ENCODE data around the gene GLDC.
"Not testable (repeated sequence)": the region's sequence is repeated elsewhere in the genome, so short reads cannot be mapped to it uniquely, and the experiment has no call there.

GLDC gene

DNA sequence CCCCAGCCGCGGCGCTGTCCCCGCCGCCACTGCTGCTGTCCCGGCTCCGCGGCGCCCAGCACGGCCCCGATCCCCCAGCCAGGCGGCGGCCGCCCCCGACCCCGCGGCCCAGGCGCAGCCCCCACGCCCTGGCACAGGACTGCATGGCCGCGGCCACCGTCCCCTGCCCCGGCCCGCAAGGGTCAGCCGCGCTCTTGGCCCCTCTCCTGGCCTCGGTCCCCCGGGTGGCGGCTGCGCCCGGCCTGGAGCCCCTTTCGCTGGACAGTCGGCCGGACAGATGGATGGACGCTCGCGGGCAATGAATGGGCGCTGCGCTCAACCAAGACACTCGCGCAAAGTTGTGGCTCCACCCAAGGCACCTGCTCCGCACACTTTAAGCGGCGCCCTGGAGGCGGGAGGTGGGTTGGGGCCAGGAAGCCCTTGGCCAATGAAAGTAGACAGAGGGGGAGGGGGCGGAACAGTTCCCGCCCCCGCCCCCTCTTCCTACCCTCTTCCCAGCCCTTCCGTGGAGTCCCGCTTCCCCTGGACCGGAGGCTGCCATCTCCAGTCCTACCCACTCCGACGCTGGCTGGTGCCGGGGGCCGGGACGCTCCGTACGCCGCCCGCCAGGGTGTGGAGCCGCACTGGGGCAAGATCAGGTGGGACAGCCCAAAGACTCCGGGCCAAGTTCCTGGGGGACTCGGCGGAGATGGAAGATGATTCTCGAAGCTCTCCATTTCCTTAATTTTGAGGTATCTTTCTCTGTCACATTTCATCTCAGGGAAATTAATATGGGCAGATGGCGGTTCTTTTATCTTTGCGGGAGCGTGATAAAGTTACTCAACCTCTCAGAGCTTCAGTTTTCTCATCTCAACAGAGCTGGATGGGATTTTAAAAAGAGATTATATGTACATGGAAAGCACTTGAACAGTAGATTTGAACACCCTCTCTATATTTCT, at the start of gene GLDC:
Gene GLDC (minus strand): TSS at position 375 of the 938 bp plus-strand sequence. CDS start 230 bp downstream, at position 145.
- DNase-seq: no peak

DNA sequence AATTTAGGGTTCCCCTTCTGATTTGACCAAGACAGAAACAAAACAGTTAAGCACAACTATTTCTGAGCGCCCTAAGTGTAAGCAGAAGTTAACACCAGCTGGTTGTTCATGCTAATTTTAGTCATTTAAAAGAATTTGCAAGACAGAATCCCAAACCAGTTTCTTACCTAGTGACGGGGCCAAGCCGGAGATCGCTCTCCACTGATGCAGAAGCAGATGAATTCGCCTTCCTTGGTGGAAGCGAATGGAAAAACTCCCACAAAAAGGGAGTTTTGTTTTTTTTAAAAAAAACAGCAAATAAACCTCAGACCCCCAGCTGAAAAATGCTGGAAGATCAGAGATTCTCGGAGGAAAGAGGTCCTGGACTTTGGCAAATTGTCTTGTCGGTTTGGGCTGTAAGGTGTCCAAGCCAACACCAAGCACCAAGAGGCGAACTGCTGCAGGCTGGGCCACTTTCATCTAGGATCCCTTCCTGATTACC, 47.4 kb upstream of the GLDC start:
- no peak for DNase-seq

DNA sequence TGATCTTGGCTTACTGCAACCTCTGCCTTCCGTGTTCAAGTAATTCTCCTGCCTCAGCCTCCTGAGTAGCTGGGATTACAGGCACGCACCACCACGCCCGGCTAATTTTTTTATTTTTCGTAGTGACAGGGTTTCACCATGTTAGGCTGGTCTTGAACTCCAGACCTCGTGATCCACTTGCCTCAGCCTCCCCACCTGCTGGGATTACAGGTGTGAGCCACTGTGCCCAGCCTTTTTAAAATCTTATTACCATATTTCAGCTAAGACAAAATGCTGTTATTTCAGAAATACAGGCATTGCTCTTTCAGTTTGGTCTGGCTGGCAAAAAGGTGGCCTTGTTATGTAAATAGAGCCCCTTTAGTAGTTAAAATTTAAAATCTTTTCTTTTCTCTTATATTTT, 46.9 kb upstream of the GLDC start:
- DNase-seq: no peak

DNA sequence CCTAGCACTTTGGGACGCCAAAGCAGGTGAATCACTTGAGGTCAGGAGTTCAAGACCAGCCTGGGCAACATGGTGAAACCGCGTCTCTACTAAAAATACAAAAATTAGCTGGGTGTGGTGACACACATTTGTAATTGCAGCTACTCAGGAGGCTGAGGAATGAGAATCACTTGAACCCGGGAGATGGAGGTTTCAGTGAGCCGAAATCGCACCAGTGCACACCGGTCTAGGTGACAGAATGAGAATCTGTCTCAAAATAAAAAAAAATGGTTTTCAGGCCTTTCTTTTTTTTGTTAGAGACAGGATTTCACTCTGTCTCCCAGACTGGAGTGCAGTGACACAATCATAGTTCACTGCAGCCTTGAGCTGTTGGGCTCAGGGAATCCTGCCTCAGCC, 45.1 kb upstream of the GLDC start:
- not testable (repeated sequence) for DNase-seq

DNA sequence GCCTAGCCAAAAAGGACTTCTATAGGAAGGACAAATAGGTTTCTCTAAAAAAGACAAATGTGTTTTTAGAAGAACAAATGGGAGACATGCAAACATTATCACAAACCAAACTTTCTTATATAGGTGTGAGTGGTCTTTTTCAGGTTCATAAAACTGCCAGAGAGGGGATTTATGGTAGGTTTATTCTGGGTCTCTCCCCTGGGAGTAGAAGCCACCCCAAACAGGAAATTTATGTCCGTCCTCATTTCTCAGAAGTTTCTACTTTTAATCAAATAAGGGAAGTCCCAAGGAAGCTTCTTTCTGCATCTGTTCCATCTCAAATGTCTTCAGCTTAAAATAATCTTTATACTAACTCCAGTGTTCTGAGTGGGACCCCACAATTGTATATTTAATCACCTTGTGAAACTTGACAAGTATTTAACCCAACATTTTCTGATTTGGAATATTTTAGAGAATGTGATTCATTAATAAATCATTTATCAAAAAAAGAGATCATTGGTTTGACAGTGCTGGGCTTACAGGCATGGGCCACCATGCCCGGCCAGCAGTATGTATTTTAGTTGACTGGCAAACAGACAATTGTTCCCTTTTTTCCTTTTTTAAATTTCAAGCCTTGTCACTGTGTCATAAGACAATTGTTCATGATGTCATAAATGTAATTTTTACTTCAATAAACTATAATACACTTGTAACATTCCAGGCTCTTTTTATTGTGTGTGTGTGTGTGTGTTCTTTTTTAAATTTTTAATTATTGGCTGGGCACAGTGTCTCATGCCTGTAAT, 44.6 kb upstream of the GLDC start:
- DNase-seq: peak; percentile 22

DNA sequence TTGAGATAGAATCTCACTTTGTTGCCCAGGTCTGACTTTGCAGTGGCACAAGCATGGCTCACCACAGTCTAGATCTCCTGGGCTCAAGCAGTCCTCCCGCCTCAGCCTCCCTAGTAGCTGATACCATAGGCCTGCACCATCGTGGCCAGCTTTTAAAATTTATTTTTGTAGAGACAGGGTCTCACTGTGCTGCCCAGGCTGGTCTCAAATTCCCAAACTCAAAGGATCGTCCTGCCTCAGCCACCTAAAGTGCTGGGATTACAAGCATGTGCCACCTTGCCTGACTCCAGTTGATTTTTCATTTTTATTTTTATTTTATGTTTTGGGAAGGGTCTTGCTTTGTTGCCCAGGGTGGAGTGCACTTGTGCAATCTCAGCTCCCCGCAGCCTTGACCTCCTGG, 41.7 kb upstream of the GLDC start:
- no peak for DNase-seq

DNA sequence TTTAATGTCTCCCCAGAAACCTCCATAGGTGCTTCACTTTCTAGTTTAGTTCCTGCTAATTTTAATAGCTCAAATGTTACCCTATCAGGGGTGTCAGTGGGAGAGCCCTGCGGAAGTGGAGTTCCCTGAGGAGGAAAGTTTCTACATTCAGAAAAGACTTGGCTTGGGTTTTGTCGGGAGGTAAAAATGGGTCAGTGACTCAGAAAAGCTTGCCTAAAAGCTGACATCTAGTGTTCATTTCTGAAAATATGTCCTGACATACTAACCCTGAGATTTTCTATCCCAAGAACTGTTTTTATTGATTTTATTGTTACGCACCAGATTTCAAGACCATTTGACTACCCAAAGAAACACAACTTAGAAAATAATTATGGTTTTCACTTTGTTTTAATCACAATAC, 40.9 kb upstream of the GLDC start:
- no peak for DNase-seq

DNA sequence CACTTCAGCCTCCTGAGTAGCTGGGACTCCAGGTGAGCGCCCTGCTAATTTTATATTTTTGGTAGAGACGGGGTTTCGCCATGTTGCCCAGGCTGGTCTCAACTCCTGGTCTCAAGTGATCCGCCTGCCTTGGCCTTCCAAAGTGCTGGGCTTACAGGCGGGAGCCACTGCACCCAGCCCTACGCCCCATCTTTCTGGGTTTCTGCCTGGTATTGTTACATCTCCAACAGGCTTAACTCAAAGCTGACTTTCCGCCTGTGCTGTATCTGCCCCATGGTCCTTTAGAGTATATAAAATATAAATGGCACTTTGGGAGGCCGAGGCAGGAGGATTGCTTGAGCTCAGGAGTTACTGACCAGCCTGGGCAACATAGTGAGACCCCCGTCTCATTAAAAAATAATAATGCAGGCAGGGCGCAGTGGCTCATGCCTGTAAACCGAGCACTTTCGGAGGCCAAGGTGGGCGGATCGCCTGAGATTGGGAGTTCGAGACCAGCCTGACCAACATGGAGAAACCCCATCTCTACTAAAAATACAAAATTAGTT, 36.5 kb upstream of the GLDC start:
- DNase-seq: no peak

DNA sequence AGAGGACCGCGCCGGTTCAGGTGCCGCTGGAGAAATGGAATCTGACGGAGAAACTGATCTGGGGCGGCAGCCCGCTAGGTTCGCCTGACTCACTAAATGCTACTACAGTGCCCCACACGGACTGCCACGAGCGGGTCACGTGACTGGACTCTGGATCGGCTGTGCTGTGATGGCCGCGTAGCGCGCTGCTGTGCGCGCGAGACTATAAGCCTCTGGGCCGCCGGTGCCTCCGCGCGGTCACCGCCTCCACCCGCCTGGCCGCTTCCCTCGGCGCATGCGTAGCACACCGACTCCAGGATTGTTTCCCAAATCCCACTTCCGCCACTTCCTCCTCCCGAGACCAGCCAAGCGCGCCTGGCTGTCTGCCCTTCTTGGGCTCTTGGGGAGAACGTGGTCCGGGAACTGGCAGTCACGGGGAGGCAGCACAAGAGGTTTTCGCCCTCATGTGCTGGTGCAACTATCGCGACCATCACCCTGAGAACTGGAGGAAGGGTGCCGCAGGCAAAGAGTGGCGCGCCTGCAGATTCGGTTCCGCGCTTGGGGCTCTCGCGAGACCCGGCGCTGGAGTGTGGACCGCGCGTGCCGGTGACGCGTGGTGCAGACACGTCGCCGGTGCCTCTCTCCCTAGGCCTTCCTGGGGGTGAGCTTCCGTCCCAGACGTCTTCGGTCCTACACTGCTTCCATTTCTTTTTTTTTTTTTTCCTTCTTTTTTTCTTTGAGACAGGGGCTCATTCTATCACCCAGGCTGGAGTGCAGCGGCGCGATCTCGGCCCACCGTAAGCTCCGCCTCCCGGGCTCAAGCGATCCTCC, 35.8 kb upstream of the GLDC start:
- peak; percentile 91 for DNase-seq

DNA sequence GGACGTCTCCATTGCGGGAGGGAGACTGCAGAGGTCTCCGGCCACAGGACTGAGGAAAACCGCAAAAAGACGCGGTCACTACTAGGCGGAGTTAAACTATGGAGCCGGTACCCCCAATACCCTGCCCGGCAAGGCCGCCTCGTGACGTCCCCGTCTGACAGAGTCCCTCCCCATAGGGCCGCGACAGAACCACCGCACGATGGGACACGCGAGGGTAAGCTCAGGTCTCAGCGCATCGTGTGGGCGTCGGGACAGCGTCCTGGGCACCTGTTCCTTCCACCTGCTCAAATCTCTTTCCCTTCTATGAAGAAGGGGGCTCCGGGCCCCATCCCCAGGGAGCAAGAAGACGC, 35.2 kb upstream of the GLDC start:
- peak; percentile 74 for DNase-seq

DNA sequence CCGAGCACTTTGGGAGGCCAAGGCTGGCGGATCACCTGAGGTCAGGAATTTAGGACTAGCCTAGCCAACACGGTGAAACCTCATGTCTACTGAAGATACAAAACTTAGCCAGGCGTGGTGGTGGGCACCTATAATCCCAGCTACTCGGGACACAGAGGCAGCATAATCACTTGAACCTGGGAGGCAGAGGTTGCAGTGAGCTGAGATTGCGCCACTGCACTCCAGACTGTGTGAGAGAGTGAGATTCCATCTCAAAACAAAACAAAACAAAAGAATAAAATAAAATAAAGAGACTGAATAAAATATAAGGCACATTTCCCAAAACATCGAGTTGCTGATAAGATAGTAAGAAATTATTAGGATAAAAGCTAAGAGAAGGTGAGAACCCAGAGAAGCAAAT, 32.3 kb upstream of the GLDC start:
- no peak for DNase-seq

DNA sequence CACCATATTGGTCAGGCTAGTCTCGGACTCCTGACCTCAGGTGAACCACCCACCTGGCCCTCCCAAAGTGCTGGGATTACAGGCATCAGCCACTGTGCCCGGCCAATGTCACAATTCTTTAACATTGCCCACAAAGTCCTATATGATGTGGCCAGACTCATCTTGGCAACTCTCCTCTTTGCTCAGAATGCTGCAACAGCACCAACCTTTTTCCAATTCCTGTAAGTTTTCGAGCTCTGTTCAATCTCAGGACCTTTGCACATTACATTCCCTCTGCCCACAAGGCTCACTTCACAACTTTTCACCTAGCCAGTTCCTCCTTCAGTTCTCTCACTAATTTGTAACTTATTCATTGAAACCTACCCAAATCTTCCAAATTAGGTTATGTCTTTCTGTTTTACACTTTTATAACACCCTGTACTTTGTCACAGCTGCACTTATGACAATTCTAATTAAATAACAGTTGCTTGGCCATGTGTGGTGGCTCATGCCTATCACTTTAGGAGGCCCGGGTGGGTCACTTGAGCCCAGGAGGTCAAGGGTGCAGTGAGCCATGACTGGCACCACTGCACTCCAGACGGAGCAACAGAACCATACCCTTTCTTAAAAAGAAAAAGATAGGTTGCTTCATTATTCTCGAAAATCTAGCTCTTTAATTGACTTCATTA, 30.9 kb upstream of the GLDC start:
- DNase-seq: no peak

DNA sequence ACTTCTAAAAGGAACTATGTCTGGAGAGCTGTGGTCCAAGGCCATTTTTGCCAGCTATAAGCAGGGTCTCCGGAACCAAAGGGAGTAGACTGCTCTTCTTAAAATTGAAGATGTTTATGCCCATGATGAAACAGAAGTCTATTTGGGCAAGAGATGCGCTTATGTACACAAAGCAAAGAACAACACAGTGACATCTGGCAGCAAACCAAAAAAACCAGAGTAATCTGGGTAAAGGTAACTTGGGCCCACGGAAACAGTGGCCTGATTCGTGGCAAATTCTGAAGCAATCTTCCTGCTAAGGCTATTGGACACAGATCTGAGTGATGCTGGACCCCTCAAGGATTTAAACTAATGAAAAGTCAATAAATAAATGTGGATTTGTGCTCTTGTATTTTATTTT, 29.7 kb upstream of the GLDC start:
- DNase-seq: no peak

DNA sequence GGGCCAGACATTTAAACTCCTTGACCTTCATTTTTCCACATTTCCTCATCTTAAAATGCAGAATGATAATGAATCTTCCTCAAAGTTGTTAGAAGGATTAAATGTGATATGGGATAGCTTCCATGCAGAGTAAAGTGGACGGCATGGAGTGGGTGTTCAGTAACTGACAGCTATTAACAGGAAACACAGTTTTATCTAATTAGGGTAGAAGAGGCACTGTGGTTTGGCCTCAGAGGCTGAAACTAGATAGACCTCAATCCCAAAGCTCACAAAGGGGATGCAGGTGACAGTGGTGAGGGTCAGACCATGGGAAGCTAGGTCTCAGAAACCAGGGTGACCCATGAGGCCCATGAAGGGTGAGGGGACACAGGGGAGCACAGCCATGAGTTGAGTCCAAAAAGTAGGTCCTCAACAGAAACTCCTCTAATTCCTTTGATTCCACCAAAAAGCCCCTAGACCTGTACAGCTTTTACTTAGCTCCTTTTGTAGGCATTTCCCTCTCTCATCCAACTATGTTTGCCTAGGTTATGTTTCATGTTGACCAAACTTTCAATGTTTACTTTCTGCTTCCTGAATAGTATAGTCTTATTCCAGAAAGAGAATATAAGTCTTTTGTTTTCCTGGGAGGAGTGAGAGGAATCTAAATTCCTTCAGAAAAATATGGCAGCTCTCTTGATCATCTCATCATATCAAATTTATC, 27.9 kb upstream of the GLDC start:
- no peak for DNase-seq

DNA sequence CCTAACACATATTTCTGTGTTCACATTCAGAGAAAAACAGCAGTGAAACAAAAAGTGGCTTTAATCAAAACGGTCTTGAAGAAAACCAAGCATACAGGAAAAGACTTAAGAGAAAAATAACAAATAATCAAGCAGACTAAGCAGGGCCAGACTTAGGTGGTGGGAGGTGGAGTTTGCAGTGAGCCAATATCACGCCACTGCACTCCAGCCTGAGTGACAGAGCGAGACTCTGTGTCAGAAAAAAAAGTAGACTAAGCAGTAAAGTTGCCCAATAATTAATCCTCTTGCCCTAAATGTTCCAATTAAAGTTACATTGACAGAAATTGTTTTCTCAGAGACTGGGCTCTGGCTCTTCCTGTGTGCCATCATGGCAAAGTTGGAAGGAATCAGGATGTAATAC, 26.6 kb upstream of the GLDC start:
- DNase-seq: no peak

DNA sequence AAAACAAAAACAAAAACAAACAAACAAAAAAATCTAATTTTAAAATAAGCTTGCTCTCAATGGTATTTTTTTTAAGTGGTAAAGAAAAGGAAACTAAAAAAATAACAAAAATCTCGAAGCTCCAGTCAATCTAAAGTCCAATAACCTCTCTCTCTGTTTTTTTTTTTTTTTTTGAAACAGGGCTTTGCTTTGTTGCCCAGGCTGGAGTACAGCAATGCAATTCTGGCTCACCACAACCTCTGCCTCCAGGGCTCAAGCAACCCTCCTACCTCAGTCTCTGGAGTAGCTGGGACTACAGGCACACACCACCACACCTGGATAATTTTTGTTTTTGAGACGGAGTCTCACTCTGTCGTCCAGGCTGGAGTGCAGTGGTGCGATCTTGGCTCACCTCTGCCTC, 25.9 kb upstream of the GLDC start:
- DNase-seq: no peak

DNA sequence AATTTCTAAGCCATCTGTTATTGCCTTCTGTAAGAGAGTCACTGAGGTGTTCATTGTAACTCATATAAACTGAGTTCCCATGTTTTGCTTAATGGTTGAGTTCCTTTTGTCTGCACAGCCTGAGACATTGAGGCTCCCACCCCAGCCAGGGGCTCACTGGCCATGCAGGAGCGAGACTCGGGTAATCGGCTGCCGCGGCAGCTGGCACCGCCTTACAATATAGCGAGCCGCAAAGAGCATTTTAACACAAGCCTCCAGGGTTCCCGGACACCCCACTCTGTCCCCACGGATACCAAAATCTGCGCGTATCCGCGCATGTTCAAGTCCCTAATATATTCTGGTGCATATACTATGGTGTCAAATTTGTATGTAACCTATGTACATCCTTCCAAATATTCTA, 24.4 kb upstream of the GLDC start:
- DNase-seq: no peak

DNA sequence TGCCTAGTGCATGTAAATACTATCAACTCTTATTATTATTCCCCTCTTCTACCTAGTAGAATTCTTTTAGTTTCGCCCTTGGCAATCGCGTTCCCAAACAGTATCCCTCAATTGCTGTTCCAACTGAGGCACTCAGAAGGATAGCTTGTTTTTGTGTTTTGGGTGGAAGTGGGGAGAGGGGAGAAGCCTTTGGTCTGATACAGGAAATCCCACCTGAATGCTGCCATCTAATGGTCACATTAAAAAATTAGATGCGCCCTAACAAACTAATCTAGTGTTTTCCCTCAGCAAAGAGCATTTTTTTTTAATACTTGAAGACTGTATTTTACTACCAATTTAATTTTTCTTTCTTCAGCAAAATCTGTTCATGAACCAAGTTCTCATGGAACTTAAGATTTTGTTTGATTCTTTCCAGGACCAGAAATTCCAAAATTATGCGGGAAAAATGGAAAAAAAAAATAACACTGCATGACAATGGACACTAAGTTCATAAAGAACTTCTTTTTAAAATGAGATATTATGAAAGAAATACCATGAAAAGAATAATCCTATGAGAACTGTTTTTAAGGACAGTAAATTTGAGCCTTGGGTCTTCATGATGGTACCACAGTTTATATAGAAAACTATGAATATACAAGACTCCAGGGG, 22.2 kb upstream of the GLDC start:
- DNase-seq: no peak

DNA sequence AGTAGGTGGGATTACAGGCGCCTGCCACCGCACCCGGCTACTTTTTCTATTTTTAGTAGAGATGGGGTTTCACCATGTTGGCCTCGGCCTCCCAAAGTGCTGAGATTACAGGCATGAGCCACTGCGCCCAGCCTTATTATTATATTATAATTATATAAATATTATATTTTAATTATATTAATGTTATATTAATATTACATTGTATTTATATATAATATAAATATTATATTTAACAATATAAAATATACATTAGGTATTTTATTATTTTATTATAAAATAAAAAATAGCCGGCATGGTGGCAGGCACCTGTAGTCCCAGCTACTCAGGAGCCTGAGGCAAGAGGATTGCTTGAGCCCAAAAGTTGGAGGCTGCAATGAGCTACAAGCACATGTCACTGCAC, 21.6 kb upstream of the GLDC start:
- no peak for DNase-seq

DNA sequence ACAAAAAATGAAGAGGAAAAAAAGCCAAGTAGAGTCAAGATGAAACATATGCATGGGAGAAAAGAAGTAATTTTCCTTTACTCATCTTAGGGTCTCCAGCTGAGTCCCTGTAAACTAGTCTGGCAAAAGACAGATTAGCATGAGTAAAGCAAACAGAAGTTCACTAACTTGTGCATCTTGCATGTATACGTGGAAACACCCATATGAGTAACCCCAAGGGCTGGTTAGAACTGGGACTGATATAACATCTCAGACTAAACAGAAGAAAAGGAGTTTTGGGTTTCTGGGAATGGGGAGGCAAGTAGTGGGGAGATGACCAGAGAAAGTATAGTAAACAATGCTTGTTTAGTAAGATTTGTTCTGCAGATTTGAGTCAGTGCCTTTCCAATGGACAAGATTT, 20.1 kb upstream of the GLDC start:
- DNase-seq: no peak

DNA sequence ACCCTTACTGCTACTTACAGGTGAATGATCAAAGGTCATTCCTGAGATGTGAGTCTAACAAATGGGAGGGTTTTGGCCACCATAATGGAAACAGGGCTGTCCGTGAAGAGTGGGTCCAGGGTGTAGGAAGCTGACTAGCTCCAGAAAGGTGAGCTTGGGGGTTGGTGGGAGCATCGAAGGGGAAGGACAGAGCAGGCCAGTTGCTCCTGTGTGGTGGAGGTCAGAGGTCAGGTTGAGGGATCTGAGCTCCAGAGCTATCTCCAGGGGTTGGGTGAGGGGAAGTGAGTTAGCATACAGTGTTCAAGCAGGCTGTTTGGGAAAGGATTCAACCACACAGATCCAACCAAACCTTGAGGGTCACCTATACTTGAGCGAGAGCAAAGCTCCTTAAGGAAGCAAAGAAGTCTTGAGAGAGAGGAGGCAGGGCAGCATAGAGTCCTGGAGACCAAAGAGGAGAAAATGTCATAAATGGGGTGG, 18.7 kb upstream of the GLDC start:
- no peak for DNase-seq
